GM12878 (cell line): ENCODE results near the gene DOK1. TPM values are rescaled to one million over a fixed set of nuclear protein-coding genes. Genes with fewer than 3 reads are reported as not detected.
A peak's percentile ranks its signal among the peaks of the same experiment; 100 is the strongest.

Experiments
- ATAC-seq: fragments of 200-7000 bp; cut with Tn5 transposase; 3 replicates; pipeline ENCODE4 v1.9.1; 2020; ENCODE audit warnings: mild to moderate bottlenecking, moderate library complexity
- BruUV-seq: library from RNA; stranded (reverse); fragments of 400-500 nt; replicated peaks from 2 replicates; lab custom pipeline; 2021; lab: Mats Ljungman, UMichigan
- CTCF ChIA-PET: fragments of 300-600 bp; sonication (Branson Sonifier 250); formaldehyde crosslinking; extraction: SDS; loops from one replicate; lab custom pipeline; 2021; ENCODE audit warnings: inconsistent platforms; lab: Yijun Ruan, JAX
- POLR2A ChIA-PET: fragments of 350-600 bp; formaldehyde crosslinking; extraction: SDS; loops from one replicate; lab custom pipeline; 2021; ENCODE audit warnings: inconsistent platforms; lab: Charles Lee
- RAD21 ChIA-PET: fragments of 300-600 bp; sonication (Branson Sonifier 250); formaldehyde crosslinking; loops from one replicate; lab custom pipeline; 2023; ENCODE audit warnings: antibody characterized with exemption; ENCODE audit not compliant: unreplicated experiment; lab: Charles Lee
- SMC1A ChIA-PET: fragments of 300-600 bp; sonication (Branson Sonifier 250); formaldehyde crosslinking; loops from one replicate; lab custom pipeline; 2023; ENCODE audit not compliant: unreplicated experiment, uncharacterized antibody; lab: Charles Lee
- DNase-seq: peaks from one replicate; pipeline ENCODE4 v3.0.0-alpha.2; 2011; ENCODE audit warnings: low read depth, low spot score
- FAIRE-seq: peaks from 3 replicates; lab custom pipeline; 2011; peaks lifted over from hg19 to GRCh38; lab: Jason Lieb, UNC
- H2AFZ ChIP-seq: 2 replicates; pipeline ENCODE4 v1.6.0; 2011; ENCODE audit warnings: low read depth, low read length, control low read depth; ENCODE audit not compliant: control insufficient read depth
- H3K27ac ChIP-seq: 2 replicates; pipeline ENCODE4 v1.5.1; 2011; ENCODE audit warnings: control low read depth; ENCODE audit not compliant: control insufficient read depth, insufficient read depth
- H3K27me3 ChIP-seq, 2 experiments: replicated peaks in 1 of 2; 2 replicates each; pipeline versions ENCODE4 v1.6.0 to v1.6.1; 2011; ENCODE audit warnings: low read length in 1 of 2; ENCODE audit not compliant: control insufficient read depth in 2 of 2, insufficient read depth in 2 of 2
- H3K36me3 ChIP-seq, 2 experiments: 2 replicates each; pipeline ENCODE4 v1.5.1; 2011; ENCODE audit warnings: low read length in 1 of 2; ENCODE audit not compliant: control insufficient read depth in 2 of 2, insufficient read depth in 2 of 2
- H3K4me1 ChIP-seq: 2 replicates; pipeline ENCODE4 v1.6.1; 2011; ENCODE audit warnings: mild to moderate bottlenecking, low read length, moderate library complexity, mixed read lengths; ENCODE audit not compliant: control insufficient read depth, insufficient read depth
- H3K4me2 ChIP-seq: 2 replicates; pipeline ENCODE4 v1.6.0; 2011; ENCODE audit warnings: control low read depth; ENCODE audit not compliant: control insufficient read depth, insufficient read depth
- H3K4me3 ChIP-seq: fragments of 200-600 bp; sonication (generic); 2 replicates; pipeline ENCODE4 v1.5.1; 2016
- H3K79me2 ChIP-seq: 2 replicates; pipeline ENCODE4 v1.6.0; 2011; ENCODE audit warnings: low read length; ENCODE audit not compliant: control insufficient read depth, insufficient read depth
- H3K9ac ChIP-seq: 2 replicates; pipeline ENCODE4 v1.8.0; 2011; ENCODE audit warnings: low read length, control low read depth, mixed read lengths; ENCODE audit not compliant: control insufficient read depth, insufficient read depth
- H3K9me3 ChIP-seq: replicated peaks from 3 replicates; pipeline ENCODE4 v1.5.1; 2011; ENCODE audit warnings: mild to moderate bottlenecking, low read length; ENCODE audit not compliant: control insufficient read depth, insufficient read depth
- H4K20me1 ChIP-seq: 2 replicates; pipeline ENCODE4 v1.6.0; 2011; ENCODE audit not compliant: control insufficient read depth, insufficient read depth
- BCL3 ChIP-seq: IDR thresholded peaks from 2 replicates; pipeline ENCODE4 v1.6.1; 2011; ENCODE audit warnings: borderline replicate concordance, low read depth, mild to moderate bottlenecking, moderate library complexity, low read length; ENCODE audit not compliant: insufficient read depth, poor library complexity, severe bottlenecking
- ETV6 ChIP-seq, 2 experiments: fragments of 450-650 bp in 1 of 2; IDR thresholded peaks in 1 of 2; conservative IDR thresholded peaks in 1 of 2; 2 replicates each; pipeline ENCODE4 v1.6.1; 2014; ENCODE audit warnings: antibody characterized with exemption in 1 of 2, borderline replicate concordance in 1 of 2, low read depth in 1 of 2, mild to moderate bottlenecking in 1 of 2, moderate library complexity in 1 of 2
- GABPA ChIP-seq: IDR thresholded peaks from 2 replicates; pipeline ENCODE4 v1.6.1; 2014; ENCODE audit warnings: antibody characterized with exemption, low read depth, mild to moderate bottlenecking, inconsistent platforms
- TCF12 ChIP-seq: IDR thresholded peaks from 2 replicates; pipeline ENCODE4 v1.6.1; 2011; ENCODE audit warnings: low read depth, mild to moderate bottlenecking, low read length
- TCF3 ChIP-seq: IDR thresholded peaks from 2 replicates; pipeline ENCODE4 v1.6.1; 2012; ENCODE audit warnings: low read depth, mild to moderate bottlenecking, low read length, borderline replicate concordance; ENCODE audit not compliant: insufficient read depth
- TCF7 ChIP-seq: IDR thresholded peaks from 2 replicates; pipeline ENCODE4 v1.6.1; 2014; ENCODE audit warnings: antibody characterized with exemption, borderline replicate concordance
- YBX1 ChIP-seq: fragments of 450-650 bp; IDR thresholded peaks from 2 replicates; pipeline ENCODE4 v1.6.1; 2016; ENCODE audit warnings: antibody characterized with exemption
- WGBS: methylation state at CpG from one replicate; pipeline ENCODE4 v1.1.6; 2016; ENCODE audit warnings: low lambda C conversion rate; ENCODE audit not compliant: insufficient replicate concordance, insufficient coverage; ENCODE audit errors: missing lambda C conversion rate; 5-methylcytosine and 5-hydroxymethylcytosine counted together
- in situ Hi-C: fragments of 300-500 bp; cut with MboI; formaldehyde crosslinking; loops from 9 replicates; pipeline ENCODE4 v1.14.3; 2018; ENCODE audit warnings: mixed read lengths
- intact Hi-C: fragments of 100-400 bp; cut with micrococcal nuclease; formaldehyde crosslinking; loops from one replicate; pipeline ENCODE4 v1.14.2; 2022; ENCODE audit not compliant: unreplicated experiment
- polyA plus RNA-seq, 11 experiments: library from polyadenylated mRNA; depleted of rRNA in 4 of 11; unstranded in 6 of 11; stranded (reverse) in 5 of 11; fragments of >200 nt; fragmentation: Nextera tagmentation in 4 of 11; fragmentation: Illumina TruSeq in 1 of 11; extraction: Ambion mirVana in 4 of 11; extraction: Trizol in 1 of 11; gene quantifications; 1 replicate in 1 of 11; 2 replicates in 10 of 11; pipeline versions ENCODE4 v1.2.1 to v1.2.3, GENCODE V29; 2011 to 2016; ENCODE audit warnings: inconsistent platforms in 2 of 11, missing spikeins in 2 of 11, low read depth in 1 of 11
- total RNA-seq, 4 experiments: library from RNA; depleted of rRNA in 3 of 4; stranded (reverse); fragments of >200 nt in 3 of 4; fragmentation: Illumina TruSeq in 1 of 4; extraction: Trizol in 1 of 4; gene quantifications; 2 replicates each; pipeline versions ENCODE4 v1.2.1 to v1.2.3, GENCODE V29; 2013 to 2021

The DOK1 gene
- total and polyA plus RNA-seq, 10 of the 15 experiments (the other 5 are each of a cell fraction or from before 2014, with no cell fraction given): 1.4 to 104 (median 59.7) TPM

DNA sequence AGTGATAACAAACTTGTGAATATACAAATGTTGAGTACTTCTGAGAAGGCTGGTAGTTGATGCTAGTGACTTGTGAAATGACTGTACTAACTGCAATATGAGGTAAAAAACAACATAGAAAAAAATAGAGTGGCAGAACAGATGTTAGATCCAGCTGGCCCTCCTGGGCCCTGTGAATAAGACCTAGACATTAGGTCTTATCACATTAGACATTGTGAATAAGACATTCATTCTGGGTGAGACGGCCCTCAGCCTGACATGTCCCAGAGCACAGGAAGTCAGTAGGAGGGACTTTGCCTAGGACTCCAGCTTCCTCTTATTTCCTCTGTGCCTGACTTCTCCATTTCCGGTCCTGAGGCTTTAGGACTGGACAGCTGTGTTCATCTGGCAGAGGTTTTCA, 22.9 kb downstream of the DOK1 start (continued):
- no peak for TF ChIP-seq BCL3
- peak; percentile 78 for TF ChIP-seq GABPA
- TF ChIP-seq TCF7: no peak

- ATAC-seq (peak; percentile 75), FAIRE-seq (peak; percentile 38)
- Histone ChIP-seq H3K9ac (no peak overlapping the region), H2AFZ (peak overlapping the region; percentile 65; the same call in 1 of the 2 replicates), H3K36me3 (no peaks in the 10 kb centered on the region)
- 0% methylated on average over 3 of the region's 3 CpGs for WGBS
- TF ChIP-seq TCF3 (peak; percentile 70; the same call in 1 of the 2 replicates), YBX1 (no peak), TCF12 (peak; percentile 73), ETV6 (conservative IDR thresholded peaks at IDR 0.05 in 1 of 2, IDR thresholded peaks at IDR 0.05 in 1 of 2; ENCODE audit: borderline replicate concordance in 1 of 2, low read depth in 1 of 2) (0 out of 4 replicates have a peak, but pooled peaks of 1 of the 2 experiments have one; percentile 22)
- TF ChIP-seq, all 136 proteins: peak for 3
- Histone ChIP-seq H3K4me2 (peak overlapping the region; percentile 44), H3K27me3 (no peaks in the 10 kb centered on the region), H3K4me1 (peaks cover 42% of the 10 kb centered on the region), H4K20me1 (no peaks in the 10 kb centered on the region), H3K27ac (peak overlapping the region; percentile 34; the same call in 1 of the 2 replicates), H3K79me2 (no peaks in the 10 kb centered on the region), H3K9me3 (no peaks in the 10 kb centered on the region), H3K4me3 (no peak overlapping the region)
- BruUV-seq: no TSS peak
- ChIA-PET CTCF (interaction anchor here (0.6 to 17.4 kb wide), 9 partner anchors 8 to 399 kb away, joined by 3 to 281 read pairs (median 4); partner anchors contain the start of genes CCDC142, PCGF1 and TTC31), POLR2A (interaction anchor here (0.7 to 25.0 kb wide), 4 partner anchors 12 to 46 kb away, joined by 3 to 441 read pairs (median 22); partner anchors contain the start of genes DOK1 and LOXL3), RAD21 (interaction anchor here (0.7 to 10.3 kb wide), 7 partner anchors 9 to 72 kb away, joined by 3 to 152 read pairs (median 6); partner anchors contain the start of gene LOXL3), SMC1A (interaction anchor here (1.0 to 16.6 kb wide), 10 partner anchors 8 to 96 kb away, joined by 3 to 371 read pairs (median 14); partner anchors contain the start of genes CCDC142, LOXL3, PCGF1 and TTC31)
- in situ Hi-C loops: no loop called here
- intact Hi-C loops: no loop called here
- no peak for DNase-seq
Measured at GRCh38 chr2:74578408-74578807, 23.9 kb downstream of the DOK1 start.
